Spleen (tissue), 11 donors: ENCODE measurements around the gene GRHL3. TPM values are rescaled to one million over a fixed set of nuclear protein-coding genes. Genes with fewer than 3 reads are reported as not detected.

Experiments
- DNase-seq: peaks from one replicate; pipeline ENCODE4 v3.0.0-alpha.2; 2020
- H3K27ac ChIP-seq, 8 donors: fragments of 200-600 bp; sonication (generic) in 7 of 8; 1 replicate in 4 of 8; 2 replicates in 4 of 8; pipeline versions ENCODE4 v1.5.0 to v1.8.0; 2016 to 2021; ENCODE audit warnings: inconsistent platforms in 4 of 8, mild to moderate bottlenecking in 4 of 8, moderate library complexity in 1 of 8
- H3K27me3 ChIP-seq, 7 donors: fragments of 200-600 bp; sonication (generic) in 6 of 7; replicated peaks in 1 of 7; 1 replicate in 4 of 7; 2 replicates in 3 of 7; pipeline versions ENCODE4 v1.5.0 to v1.8.0; 2016 to 2021; ENCODE audit warnings: inconsistent platforms in 3 of 7, mild to moderate bottlenecking in 1 of 7
- H3K36me3 ChIP-seq, 6 donors: fragments of 200-600 bp; sonication (generic) in 5 of 6; 1 replicate in 4 of 6; 2 replicates in 2 of 6; pipeline versions ENCODE4 v1.5.0 to v1.8.0; 2016 to 2021; ENCODE audit warnings: inconsistent platforms in 2 of 6
- H3K4me1 ChIP-seq, 6 donors: fragments of 200-600 bp; sonication (generic) in 5 of 6; 1 replicate in 3 of 6; 2 replicates in 3 of 6; pipeline versions ENCODE4 v1.5.0 to v1.8.0; 2016 to 2021; ENCODE audit warnings: inconsistent platforms in 3 of 6
- H3K4me3 ChIP-seq, 8 donors: fragments of 200-600 bp; sonication (generic) in 7 of 8; 1 replicate in 4 of 8; 2 replicates in 4 of 8; pipeline versions ENCODE4 v1.5.0 to v1.8.0; 2016 to 2021; ENCODE audit warnings: inconsistent platforms in 4 of 8, mild to moderate bottlenecking in 4 of 8, moderate library complexity in 2 of 8
- H3K9me3 ChIP-seq, 8 donors: fragments of 200-600 bp; sonication (generic) in 7 of 8; 1 replicate in 4 of 8; 2 replicates in 4 of 8; pipeline versions ENCODE4 v1.5.0 to v1.8.0; 2016 to 2021; ENCODE audit warnings: inconsistent platforms in 4 of 8
- CTCF ChIP-seq, 11 experiments: fragments of 200-600 bp in 7 of 11; fragments of 450-650 bp in 4 of 11; sonication (generic) in 4 of 11; IDR thresholded peaks in 8 of 11; conservative IDR thresholded peaks in 3 of 11; 1 replicate in 7 of 11; 2 replicates in 4 of 11; pipeline versions ENCODE4 v1.4.0 to v1.8.0; 2016 to 2021; ENCODE audit warnings: antibody characterized with exemption in 11 of 11, inconsistent platforms in 4 of 11, mild to moderate bottlenecking in 1 of 11
- POLR2A ChIP-seq, 3 donors: fragments of 450-650 bp; IDR thresholded peaks; one replicate each; pipeline ENCODE4 v1.5.1; 2017; ENCODE audit warnings: antibody characterized with exemption in 3 of 3, mild to moderate bottlenecking in 1 of 3
- POLR2AphosphoS5 ChIP-seq, 3 donors: sonication (generic); formaldehyde crosslinking; IDR thresholded peaks; one replicate each; pipeline ENCODE4 v1.5.1; 2017; ENCODE audit warnings: antibody characterized with exemption in 3 of 3
- WGBS, 5 donors: extraction: QIAGEN DNeasy Blood & Tissue Kit in 3 of 5; methylation state at CpG; one replicate each; pipeline versions ENCODE4 v1.1.5 to v1.1.7; 2013 to 2018; 5-methylcytosine and 5-hydroxymethylcytosine counted together
- intact Hi-C: fragments of 100-400 bp; cut with DNase I; formaldehyde crosslinking; loops from one replicate; pipeline ENCODE4 v1.15.0; 2023; ENCODE audit warnings: low total_unique reads
- polyA plus RNA-seq, 3 donors: library from polyadenylated mRNA; stranded (reverse); fragments of 200-250 nt; gene quantifications; one replicate each; pipeline ENCODE4 v1.2.1, GENCODE V29; 2013
- total RNA-seq, 7 donors: library from RNA; depleted of rRNA in 3 of 7; stranded (reverse); fragments of >200 nt in 3 of 7; fragmentation: NEBNext Ultra II Directional in 4 of 7; extraction: Animal tissue kit (Norgen Biotek cat#: 25700) in 4 of 7; gene quantifications; one replicate each; pipeline versions ENCODE4 v1.1.0 to v1.2.1, GENCODE V29; 2016 to 2021
- donor health status: healthy with polysubstance abuse.
- donor health status: DM: no; HTN: no; CAD: no; lungs with moderate emphysema.
- donor health status: DM: no; HTN: no; CAD: no.
- donor health status: Bipolar disorder and iron deficiency.
- donor health status: healthy.
- donor health status: DM: no; HTN: no; CAD: no.
- donor health status: DM: yes; HTN: yes; CAD: no.

GRHL3 gene
- total and polyA plus RNA-seq, 10 donors = 0.04 to 0.06 TPM; not detected in 8

- 71 to 82% (median 77%) methylated on average over 5 to 7 of the region's 7 CpGs for WGBS, 5 donors
- no peak for DNase-seq
- intact Hi-C loops = no loop called here
- TF ChIP-seq POLR2AphosphoS5 (IDR thresholded peaks at IDR 0.05) (no peak), POLR2A (IDR thresholded peaks at IDR 0.05) (no peak), CTCF (IDR thresholded peaks at IDR 0.05 in 8 of 11, conservative IDR thresholded peaks at IDR 0.05 in 3 of 11) (no peak)
- H3K4me3 ChIP-seq = no peak overlapping the region
- H3K27ac ChIP-seq = no peak overlapping the region
- no peaks in the 10 kb centered on the region for H3K4me1 ChIP-seq
- peaks cover 0 to 67% (median 6%) of the 10 kb centered on the region in 7 donors for H3K27me3 ChIP-seq
- no peaks in the 10 kb centered on the region for H3K9me3 ChIP-seq
- H3K36me3 ChIP-seq = no peaks in the 10 kb centered on the region
Observed at GRCh38 chr1:24300971-24301784, 18.0 kb upstream of the GRHL3 start.

GRCh38 chr1:24301785-24302175 is 17.4 kb upstream of the GRHL3 start:
- Histone ChIP-seq H3K9me3 (no peaks in the 10 kb centered on the region), H3K27me3 (peaks cover 0 to 67% (median 6%) of the 10 kb centered on the region in 7 donors), H3K4me3 (no peak overlapping the region), H3K4me1 (no peaks in the 10 kb centered on the region), H3K27ac (no peak overlapping the region), H3K36me3 (no peaks in the 10 kb centered on the region)
- no peak for DNase-seq
- 73 to 79% (median 77%) methylated on average over 4 of the region's 4 CpGs for WGBS, 5 donors
- TF ChIP-seq CTCF (IDR thresholded peaks at IDR 0.05 in 8 of 11, conservative IDR thresholded peaks at IDR 0.05 in 3 of 11) (no peak), POLR2A (IDR thresholded peaks at IDR 0.05) (no peak), POLR2AphosphoS5 (IDR thresholded peaks at IDR 0.05) (no peak)
- intact Hi-C loops = no loop called here

- TF ChIP-seq CTCF (IDR thresholded peaks at IDR 0.05 in 8 of 11, conservative IDR thresholded peaks at IDR 0.05 in 3 of 11) (no peak), POLR2A (IDR thresholded peaks at IDR 0.05) (no peak), POLR2AphosphoS5 (IDR thresholded peaks at IDR 0.05) (no peak)
- intact Hi-C loops = no loop called here
- no peaks in the 10 kb centered on the region for H3K36me3 ChIP-seq
- no peak for DNase-seq
- peaks cover 0 to 67% (median 6%) of the 10 kb centered on the region in 7 donors for H3K27me3 ChIP-seq
- H3K4me1 ChIP-seq = no peaks in the 10 kb centered on the region
- no peak overlapping the region for H3K27ac ChIP-seq
- 88 to 98% (median 93%) methylated on average over 3 of the region's 3 CpGs for WGBS, 5 donors
- no peak overlapping the region for H3K4me3 ChIP-seq
- H3K9me3 ChIP-seq = no peaks in the 10 kb centered on the region
Observed at GRCh38 chr1:24302209-24302611, 16.9 kb upstream of the GRHL3 start.

DNA sequence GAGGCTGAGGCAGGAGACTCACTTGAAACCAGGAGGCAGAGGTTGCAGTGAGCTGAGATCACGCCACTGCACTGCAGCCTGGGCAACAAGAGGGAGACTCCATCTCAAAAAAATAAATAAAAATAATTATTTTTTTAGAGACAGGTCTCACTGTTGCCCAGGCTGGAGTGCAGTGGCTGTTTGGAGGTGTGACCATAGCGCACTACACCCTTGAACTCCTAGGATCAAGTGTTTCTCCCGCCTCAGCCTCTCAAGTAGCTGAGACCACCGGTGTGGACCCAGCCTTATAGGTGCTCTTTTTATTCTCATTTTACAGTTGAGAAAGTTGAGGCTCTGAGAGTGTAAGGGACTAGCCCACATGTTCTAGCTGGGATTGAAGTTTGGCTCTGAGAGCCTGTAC is 15.6 kb upstream of the GRHL3 start:
- Histone ChIP-seq H3K27me3 (peaks cover 0 to 61% (median 6%) of the 10 kb centered on the region in 7 donors), H3K36me3 (no peaks in the 10 kb centered on the region), H3K4me3 (no peak overlapping the region), H3K27ac (no peak overlapping the region), H3K4me1 (no peaks in the 10 kb centered on the region), H3K9me3 (no peaks in the 10 kb centered on the region)
- intact Hi-C loops = no loop called here
- TF ChIP-seq POLR2AphosphoS5 (IDR thresholded peaks at IDR 0.05) (no peak), CTCF (IDR thresholded peaks at IDR 0.05 in 8 of 11, conservative IDR thresholded peaks at IDR 0.05 in 3 of 11) (no peak), POLR2A (IDR thresholded peaks at IDR 0.05) (no peak)
- DNase-seq = no peak
- 87 to 96% (median 95%) methylated on average over 4 of the region's 4 CpGs for WGBS, 5 donors
